Mammary epithelial cell (primary cell): ENCODE measurements around the gene NTRK1.

Experiments used
- EZH2 ChIP-seq: IDR thresholded peaks from 2 replicates; pipeline ENCODE4 v1.6.1; 2012; ENCODE audit warnings: low read length, inconsistent platforms, borderline replicate concordance
- TF ChIP-seq, protein P1 (sequence below), 2 donors: IDR thresholded peaks in 1 of 2; conservative IDR thresholded peaks in 1 of 2; 2 replicates each; pipeline ENCODE4 v1.5.1; 2011 to 2012; ENCODE audit warnings: inconsistent platforms in 2 of 2, low read length in 2 of 2, mild to moderate bottlenecking in 2 of 2, control low read depth in 1 of 2, low read depth in 1 of 2; ENCODE audit not compliant: insufficient read depth in 1 of 2; ENCODE audit errors: extremely low read depth in 1 of 2

DNA sequence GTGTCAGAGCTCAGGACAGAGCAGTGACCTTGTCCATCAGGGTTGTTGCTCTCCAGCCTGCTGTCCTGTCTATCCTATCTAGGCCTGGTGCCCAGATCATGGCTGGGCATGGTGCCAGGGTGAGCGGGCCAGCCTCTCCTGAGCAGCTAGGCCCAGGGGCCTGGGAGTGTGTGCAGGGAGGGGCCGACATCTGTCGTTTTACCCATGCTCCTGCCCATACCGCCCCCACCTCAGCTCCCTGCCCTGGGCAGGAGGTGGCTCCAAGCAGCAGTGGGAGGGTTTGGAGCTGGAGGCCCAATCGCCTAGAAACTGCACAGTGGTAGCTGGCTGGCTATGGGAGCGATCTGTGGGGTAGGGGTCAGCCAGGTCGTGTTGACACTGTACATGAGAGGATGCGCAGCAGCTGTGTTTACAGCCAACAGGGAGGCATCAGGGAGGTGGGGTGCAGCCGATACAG lies 8.2 kb upstream of the NTRK1 start:
- TF ChIP-seq, protein P1, sequence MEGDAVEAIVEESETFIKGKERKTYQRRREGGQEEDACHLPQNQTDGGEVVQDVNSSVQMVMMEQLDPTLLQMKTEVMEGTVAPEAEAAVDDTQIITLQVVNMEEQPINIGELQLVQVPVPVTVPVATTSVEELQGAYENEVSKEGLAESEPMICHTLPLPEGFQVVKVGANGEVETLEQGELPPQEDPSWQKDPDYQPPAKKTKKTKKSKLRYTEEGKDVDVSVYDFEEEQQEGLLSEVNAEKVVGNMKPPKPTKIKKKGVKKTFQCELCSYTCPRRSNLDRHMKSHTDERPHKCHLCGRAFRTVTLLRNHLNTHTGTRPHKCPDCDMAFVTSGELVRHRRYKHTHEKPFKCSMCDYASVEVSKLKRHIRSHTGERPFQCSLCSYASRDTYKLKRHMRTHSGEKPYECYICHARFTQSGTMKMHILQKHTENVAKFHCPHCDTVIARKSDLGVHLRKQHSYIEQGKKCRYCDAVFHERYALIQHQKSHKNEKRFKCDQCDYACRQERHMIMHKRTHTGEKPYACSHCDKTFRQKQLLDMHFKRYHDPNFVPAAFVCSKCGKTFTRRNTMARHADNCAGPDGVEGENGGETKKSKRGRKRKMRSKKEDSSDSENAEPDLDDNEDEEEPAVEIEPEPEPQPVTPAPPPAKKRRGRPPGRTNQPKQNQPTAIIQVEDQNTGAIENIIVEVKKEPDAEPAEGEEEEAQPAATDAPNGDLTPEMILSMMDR (conservative IDR thresholded peaks at IDR 0.05 in 1 of 2, IDR thresholded peaks at IDR 0.05 in 1 of 2; ENCODE audit: extremely low read depth in 1 of 2, insufficient read depth in 1 of 2, low read depth in 1 of 2, low read length in 2 of 2), result no peak
- no peak for TF ChIP-seq EZH2
